Measurements from ENCODE around the gene SPA17.

SPA17 gene

DNA sequence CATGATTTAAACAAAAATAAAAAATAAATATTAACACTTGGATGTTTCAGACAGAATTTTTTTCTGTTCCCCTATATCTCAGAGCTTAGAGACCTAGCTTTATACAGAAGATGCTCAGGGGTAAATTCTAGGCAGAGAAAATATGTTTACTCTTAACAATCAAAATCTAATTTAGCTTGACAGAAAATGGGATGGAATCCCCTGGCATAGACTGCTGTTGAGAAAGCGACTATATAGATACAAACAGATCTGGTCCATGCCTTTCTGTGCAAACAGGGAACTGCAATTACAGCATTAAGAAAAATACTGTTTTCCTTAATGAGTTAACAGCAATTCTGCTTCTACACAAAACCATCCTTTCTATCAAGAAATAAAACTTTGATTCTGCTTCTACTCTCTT is 14.7 kb upstream of the SPA17 start:
- Histone ChIP-seq H3K4me3 (no peak overlapping the region), H3K27ac (no peak overlapping the region)
- DNase-seq (ENCODE audit: low spot score): no peak
- TF ChIP-seq, protein P1, sequence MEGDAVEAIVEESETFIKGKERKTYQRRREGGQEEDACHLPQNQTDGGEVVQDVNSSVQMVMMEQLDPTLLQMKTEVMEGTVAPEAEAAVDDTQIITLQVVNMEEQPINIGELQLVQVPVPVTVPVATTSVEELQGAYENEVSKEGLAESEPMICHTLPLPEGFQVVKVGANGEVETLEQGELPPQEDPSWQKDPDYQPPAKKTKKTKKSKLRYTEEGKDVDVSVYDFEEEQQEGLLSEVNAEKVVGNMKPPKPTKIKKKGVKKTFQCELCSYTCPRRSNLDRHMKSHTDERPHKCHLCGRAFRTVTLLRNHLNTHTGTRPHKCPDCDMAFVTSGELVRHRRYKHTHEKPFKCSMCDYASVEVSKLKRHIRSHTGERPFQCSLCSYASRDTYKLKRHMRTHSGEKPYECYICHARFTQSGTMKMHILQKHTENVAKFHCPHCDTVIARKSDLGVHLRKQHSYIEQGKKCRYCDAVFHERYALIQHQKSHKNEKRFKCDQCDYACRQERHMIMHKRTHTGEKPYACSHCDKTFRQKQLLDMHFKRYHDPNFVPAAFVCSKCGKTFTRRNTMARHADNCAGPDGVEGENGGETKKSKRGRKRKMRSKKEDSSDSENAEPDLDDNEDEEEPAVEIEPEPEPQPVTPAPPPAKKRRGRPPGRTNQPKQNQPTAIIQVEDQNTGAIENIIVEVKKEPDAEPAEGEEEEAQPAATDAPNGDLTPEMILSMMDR (IDR thresholded peaks at IDR 0.05): no peak

DNA sequence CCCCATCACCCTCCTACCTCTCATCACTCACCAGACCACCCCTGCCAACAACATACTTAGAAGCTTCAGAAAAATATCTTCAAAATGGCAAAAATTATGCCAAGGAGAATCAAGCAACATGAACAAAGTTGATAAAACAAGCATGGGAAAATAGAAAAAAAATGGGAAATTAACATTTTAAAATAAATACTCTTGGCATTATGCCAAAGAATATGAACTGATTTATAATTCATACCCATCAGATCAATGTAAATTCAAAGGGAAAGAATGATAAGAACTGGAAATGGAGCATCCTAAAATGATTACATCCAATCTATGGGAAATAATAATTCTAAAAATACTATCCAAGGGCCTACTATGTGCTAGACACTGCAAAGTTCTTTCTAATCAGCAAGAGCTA is 12.2 kb upstream of the SPA17 start:
- no peak for DNase-seq (ENCODE audit: low spot score)
- no peak overlapping the region for H3K27ac ChIP-seq
- no peak overlapping the region for H3K4me3 ChIP-seq
- TF ChIP-seq, protein P1 (IDR thresholded peaks at IDR 0.05): no peak

DNA sequence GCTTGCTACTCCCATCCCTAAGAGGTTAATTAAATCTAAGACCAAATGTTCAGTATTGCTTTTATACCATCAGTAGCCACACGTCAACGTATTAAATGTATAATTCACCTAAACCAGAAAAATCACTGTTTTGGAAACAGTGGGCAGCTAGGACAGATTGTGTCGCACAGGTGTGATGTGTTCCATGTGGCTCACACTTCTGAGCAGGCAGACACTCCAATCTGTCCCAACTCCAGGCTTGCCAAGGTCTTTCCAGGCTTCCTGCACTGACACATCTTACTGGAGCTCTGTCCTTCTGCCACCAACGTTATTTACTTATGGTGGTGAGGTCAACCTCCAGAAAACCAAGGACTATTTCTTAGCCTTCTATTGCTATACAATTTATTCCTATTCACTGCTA is 11.6 kb upstream of the SPA17 start:
- H3K4me3 ChIP-seq: no peak overlapping the region
- H3K27ac ChIP-seq: no peak overlapping the region
- no peak for DNase-seq (ENCODE audit: low spot score)
- TF ChIP-seq, protein P1 (IDR thresholded peaks at IDR 0.05): no peak

DNA sequence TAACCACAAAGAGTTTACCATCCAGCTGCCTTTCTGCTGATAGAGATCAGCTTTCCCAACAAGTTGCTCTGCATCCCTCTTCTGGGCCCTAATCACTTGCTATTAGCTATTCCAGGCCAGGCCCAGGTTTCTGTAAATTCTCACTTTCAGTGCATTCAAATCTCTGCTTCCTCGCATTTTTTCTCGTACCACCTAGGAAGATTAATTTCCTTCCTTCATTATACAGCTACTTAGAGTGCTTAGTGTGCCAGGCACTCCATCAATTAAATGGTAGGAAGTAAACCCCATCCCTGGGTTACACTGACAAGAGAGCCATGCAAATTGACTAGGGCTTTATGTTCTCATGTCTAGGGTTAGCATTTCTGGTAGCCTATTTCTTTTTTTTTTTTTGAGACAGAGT is 9.8 kb upstream of the SPA17 start:
- Histone ChIP-seq H3K4me3 (no peak overlapping the region), H3K27ac (no peak overlapping the region)
- TF ChIP-seq, protein P1 (IDR thresholded peaks at IDR 0.05): no peak
- no peak for DNase-seq (ENCODE audit: low spot score)

DNA sequence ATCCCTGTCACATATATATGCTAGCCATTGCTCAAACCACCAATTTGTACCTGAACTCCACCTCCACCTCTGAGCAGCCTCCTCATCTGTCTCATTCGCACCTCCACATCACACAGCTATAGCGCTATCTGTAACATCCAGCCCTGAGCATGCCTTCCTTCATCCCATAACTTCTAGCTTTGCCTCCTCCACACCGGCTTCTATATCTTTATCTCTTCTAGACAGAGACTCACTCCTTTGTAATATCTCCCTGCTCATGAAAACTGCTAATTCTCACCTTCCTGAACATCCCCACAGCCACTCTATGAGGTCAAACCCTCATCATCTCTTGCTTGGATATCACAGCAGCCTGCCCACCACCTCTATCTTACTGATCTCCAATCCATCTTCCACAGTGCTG is 6.1 kb upstream of the SPA17 start:
- no peak for DNase-seq (ENCODE audit: low spot score)
- Histone ChIP-seq H3K4me3 (no peak overlapping the region), H3K27ac (no peak overlapping the region)
- TF ChIP-seq, protein P1 (IDR thresholded peaks at IDR 0.05): no peak

DNA sequence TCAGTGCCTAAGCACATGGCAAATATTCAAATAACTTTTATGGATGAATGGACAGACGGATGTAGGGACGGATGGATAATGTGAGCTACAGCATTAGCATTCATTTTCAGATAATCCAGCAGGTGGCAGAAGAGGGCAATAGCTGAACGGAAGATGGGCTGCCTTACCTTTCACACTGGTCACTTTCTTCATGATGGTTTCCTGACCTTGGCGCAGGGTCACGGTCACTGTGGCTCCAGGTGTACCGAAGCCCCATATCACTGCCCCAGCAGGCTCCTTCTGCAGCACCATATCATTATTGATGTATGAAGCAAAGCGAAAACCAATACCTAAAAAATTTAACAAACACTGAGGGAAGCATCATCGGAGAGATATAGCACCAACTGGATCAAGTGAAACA is 4.5 kb upstream of the SPA17 start:
- H3K27ac ChIP-seq: no peak overlapping the region
- no peak for DNase-seq (ENCODE audit: low spot score)
- no peak overlapping the region for H3K4me3 ChIP-seq
- TF ChIP-seq, protein P1 (IDR thresholded peaks at IDR 0.05): peak; percentile 58

DNA sequence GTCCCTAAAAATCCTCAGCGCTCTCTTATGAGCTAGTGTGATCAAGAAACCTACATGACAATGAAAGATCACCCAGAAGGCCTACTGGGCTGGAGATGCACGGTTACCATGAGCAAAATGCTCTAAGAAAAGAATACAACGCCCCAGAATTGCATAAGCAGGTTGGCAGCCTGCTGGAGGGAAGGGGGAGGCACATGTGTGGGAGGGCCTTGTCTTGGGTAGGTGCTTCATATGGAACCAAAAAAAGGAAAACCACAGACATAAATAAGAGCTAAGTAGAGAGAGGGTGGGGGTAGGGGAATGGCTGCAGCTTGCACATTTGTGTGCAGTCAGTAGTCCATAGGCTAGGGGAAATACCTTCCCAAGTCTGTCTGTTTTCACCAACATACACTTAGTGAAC is 3.0 kb upstream of the SPA17 start:
- no peak overlapping the region for H3K27ac ChIP-seq
- no peak overlapping the region for H3K4me3 ChIP-seq
- DNase-seq (ENCODE audit: low spot score): no peak
- TF ChIP-seq, protein P1 (IDR thresholded peaks at IDR 0.05): no peak

All from coronary artery (tissue), 2 donors.